Posterior vena cava (tissue), 2 donors: ENCODE results near the gene TMEM217. TPM values are rescaled to one million over a fixed set of nuclear protein-coding genes. Genes with fewer than 3 reads are reported as not detected.

ENCODE experiments used
- DNase-seq: peaks from one replicate; pipeline ENCODE4 v3.0.0-alpha.2; 2020; ENCODE audit warnings: low spot score
- intact Hi-C, 2 donors: fragments of 100-400 bp; cut with DNase I; formaldehyde crosslinking; loops; one replicate each; pipeline versions ENCODE4 v1.14.1 to v1.14.2; 2022 to 2023
- total RNA-seq, 2 donors: library from RNA; stranded (reverse); fragmentation: NEBNext Ultra II Directional; extraction: Animal tissue kit (Norgen Biotek cat#: 25700); gene quantifications; one replicate each; pipeline ENCODE4 v1.2.1, GENCODE V29; 2021
- donor health status: DM: yes; HTN: yes; CAD: no.
- donor health status: DM: yes; HTN: yes; CAD: no.

Gene TMEM217
- total RNA-seq, 2 donors from 2014 or later: 0.56 to 2.0 TPM

DNA sequence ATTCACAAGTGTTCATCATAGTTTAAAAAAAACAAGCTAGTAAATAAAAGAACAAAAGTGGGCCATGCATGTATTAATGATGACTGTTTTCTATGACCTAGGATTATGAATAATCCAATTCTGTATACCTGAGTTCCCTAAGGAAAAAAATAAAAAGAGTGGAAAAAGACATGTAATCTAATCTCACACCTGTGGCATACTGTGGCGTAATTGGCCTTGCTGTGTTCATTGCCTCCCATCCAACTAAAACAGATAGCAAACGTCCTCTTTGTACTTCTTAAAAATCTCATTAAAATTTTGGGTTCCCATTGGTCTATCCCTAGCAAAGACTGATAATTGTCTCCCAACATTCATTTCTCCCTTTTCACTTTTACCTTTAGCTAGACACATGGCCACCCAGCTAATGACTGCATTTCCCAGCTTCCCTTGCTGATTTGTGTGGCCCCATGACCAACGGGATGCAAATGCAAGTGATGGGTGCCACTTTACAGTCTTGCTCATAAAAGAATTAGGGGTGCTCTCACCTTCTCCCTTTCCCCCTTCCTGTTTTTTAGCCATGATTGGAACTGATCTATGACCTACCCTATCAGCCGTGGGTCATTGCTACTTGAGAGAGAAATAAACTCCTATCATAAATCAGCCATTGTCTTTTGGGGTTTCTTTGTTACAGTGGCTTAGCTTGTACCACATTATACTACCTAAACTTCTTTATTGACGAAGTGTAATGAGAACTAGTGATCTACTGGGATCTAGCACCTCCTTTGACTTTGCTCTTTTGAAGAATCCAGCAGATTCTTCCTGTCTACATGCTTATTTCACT is 32.4 kb downstream of the TMEM217 start:
- no peak for DNase-seq
- intact Hi-C loops: no loop called here

DNA sequence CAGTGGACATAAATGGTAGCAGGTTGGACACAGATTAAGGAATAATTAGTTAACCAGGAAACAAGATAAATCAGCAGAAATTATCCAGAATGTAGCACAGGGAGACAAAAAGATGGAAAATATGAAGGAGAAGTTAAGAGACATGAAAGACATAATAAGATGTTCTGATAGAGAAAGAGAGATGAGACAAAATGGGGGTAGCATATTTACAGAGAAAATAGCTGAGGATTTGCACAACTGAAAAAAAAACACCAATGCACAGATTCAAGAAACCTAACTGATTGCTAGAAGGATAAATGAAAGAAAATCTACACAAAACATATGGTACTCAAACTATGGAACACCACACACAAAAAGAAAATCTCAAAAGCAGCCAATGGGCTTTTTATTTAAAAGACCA is 35.0 kb downstream of the TMEM217 start:
- intact Hi-C loops: no loop called here
- DNase-seq: no peak

DNA sequence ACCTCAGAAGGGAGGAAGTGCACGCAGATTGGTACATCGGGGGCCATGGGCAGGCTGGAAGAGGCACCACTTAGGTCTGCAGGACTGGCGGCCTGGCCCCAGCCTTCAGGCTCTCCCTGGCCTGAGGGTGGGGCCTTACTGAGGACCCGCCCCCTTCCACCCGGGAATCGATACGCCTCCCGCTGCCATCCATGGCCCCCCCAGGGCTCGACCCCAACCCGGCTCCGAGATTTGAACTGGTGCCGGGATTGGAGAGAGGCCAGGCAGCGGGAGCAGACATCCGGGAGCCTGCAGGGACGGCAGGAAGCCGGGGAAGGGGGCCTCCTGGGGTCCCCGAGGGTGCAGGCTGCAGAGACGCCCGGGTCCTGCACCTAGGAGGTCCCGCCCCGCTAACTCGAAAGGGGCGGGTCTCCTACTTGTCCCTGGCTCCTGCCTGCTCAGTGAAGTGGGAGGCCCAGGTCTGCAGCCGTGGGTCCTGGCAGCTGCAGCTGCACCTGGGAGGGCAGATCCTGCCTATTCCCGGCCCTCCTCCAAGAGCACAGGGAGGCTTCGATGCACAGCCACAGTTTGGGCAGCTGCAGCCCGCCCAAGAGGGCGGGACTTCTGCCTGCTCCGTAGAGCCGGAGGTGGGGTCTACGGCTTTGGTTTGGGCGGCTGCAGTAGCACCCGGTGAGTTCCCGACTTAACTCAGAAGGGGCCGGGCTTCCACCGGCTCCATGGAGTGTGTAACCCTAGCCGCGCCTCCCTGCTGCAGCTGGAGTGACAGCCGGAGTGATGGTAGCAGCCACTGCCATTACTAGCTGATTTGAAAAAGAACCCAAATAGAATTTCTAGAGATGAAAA is 35.6 kb downstream of the TMEM217 start:
- intact Hi-C loops: no loop called here
- DNase-seq: peak; percentile 88

DNA sequence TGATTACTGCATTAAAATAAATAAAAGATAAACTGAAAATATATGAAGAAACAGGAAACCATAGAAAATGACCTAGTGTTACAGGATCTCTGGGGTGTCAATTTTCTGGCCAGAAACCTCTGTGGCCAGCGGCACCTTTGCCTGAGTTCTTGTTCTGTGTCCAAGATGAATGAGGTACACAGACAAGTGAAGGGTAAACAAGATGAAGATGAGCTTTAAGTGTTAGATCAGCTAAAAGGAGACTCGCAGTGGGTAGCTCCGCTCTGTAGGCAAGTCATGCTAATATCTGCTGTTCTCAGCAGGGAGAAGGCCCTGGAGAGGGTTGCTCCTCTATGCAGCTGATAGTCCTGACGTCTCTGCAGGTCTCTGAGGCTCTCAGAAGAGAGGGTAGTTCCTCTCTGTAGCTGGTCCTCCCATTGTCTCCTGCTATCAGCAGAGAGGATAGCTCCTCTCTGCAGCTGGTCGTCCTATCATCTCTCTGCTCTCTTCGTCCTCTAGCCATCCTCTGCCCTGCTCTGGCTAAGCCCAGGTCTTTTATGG is 36.3 kb downstream of the TMEM217 start:
- DNase-seq: no peak
- intact Hi-C loops: no loop called here

DNA sequence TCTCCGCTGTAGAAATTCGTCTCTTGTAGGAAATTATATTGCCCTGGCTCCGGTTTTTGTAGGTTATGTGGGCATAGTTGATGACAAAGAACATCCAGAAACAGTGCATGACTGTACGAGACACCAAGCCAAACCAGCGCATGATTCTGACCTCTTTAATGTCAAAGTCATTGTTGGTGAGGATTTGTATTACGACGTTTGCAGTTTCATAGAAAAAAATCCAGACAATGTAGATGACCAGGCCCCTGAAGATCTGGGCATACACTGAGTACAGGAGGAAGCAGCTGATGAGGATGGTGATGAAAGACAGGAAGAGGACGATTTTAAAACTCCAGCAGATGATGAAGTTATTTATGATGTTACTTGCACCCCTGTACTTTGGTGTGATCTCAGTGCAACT is 39.4 kb downstream of the TMEM217 start:
- DNase-seq: no peak
- intact Hi-C loops: no loop called here

GRCh38 chr6:37218061-37218460 is 39.9 kb downstream of the TMEM217 start:
- DNase-seq: no peak
- intact Hi-C loops: no loop called here

DNA sequence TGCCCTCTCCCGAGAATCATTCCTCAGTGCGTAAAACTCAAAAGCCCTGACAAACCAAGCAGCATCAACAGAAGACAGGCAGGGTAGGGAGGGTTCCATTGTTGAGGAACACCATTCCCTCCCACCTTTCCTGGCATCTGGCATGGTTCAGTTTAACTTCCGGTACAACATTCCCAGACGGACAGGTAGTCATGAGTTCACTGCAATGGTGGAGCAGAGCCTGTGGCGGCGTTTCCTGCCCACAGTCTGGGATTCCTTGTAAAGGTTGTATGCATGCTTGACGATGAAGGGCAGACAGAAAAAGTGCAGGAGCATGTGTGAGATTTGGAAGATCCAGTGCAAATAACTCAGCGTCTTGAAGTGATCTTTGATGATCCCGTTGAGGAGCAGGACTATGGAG is 45.7 kb downstream of the TMEM217 start:
- DNase-seq: no peak
- intact Hi-C loops: no loop called here

DNA sequence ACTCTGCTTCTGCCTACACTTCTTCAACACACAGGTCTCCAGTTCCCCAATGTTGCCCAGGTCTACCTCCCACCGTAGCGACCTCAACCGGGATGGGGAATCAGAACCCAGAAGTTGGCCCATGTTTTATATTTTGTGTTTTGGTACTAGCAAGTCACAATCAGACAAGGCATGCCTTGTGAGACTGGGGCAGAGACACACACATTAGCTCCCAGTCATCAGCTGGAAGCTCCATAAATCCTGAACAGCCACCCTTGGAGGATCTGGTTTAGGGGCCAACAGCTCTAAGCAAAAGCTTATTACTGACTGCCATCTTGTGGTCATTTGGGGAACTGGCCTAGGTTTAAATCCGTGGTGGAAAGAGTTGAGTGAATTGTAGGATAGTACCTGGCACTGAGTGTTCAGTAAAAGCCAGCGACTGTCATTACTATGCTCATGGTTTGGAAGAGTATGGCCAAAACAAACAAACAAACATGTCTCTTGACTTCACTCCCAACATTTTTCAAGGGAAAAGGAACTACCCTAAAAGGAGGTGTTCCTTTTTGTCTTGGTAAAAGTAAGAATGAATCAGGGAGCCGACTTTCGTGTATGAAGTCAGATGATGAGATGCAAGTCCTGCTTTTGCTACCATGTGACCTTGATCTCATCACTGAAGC is 47.5 kb downstream of the TMEM217 start:
- intact Hi-C loops: no loop called here
- DNase-seq: no peak

DNA sequence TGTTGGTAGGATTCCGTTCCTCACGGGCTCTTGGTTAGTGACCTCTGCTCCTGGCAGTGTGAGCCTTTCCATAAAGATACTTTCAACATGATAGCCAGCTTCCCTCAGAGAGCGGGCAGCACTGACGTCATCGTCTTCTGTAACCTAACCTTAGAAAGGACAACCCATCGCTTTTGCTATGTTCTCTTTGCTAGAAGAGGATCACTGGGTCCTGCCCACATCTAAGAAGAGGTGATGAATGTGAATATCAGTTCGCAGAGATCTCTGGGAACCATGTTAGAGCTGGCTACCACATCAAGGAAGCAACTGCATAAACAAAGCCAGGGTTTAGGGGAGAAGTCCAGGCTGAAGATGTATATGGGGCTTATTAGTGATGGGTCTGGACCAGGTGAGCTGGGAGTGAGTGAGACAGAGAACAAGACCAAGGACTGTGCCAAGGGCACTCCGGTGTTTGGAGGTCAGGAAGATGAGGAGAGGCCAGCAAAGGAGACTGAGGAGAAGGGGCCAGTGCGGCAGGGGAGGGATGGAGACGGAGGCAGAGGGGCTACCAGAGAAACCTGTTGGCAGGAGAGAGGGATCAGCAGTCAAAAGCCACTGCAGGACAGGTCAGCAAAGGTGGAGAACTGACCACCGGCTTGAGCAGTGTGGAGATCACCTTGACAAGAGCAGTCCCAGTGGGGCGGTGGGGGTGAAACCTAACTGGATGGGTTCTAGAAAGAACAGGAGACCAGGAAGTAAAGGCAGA is 48.3 kb downstream of the TMEM217 start:
- intact Hi-C loops: loop anchor here in 1 of 2 donors (5.0 kb wide), 1 partner anchor 37 kb away; the partner anchor contains the start of gene PIM1

DNA sequence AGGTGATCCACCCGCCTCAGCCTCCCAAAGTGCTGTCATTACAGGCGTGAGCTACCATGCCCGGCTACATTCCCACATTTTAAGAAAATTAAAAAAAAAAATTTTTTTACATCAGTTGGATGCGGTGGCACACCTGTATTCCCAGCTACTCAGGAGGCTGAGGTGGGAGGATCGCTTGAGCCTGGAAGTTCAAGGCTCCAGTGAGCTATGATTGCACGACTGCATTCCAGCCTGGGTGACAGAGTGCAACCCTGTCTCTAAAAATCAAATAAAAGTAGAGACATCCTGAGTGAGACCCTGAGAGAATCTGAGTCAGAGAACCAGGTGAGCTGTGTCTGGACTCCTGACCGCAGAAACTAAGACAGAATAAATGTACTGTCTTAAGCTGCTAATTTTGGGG is 49.2 kb downstream of the TMEM217 start:
- intact Hi-C loops: loop anchor here in 1 of 2 donors (5.0 kb wide), 1 partner anchor 36 kb away; the partner anchor contains the start of gene PIM1
- no peak for DNase-seq

More for the DNA sequence above, 48.3 kb downstream of the TMEM217 start:
- no peak for DNase-seq

GRCh38 chr6:37207903-37208456 is 50.0 kb downstream of the TMEM217 start:
- intact Hi-C loops: loop anchor here in 1 of 2 donors (5.0 kb wide), 1 partner anchor 36 kb away; the partner anchor contains the start of gene PIM1
- peak; percentile 94 for DNase-seq

- intact Hi-C loops: loop anchor here in 1 of 2 donors (5.0 kb wide), 1 partner anchor 34 kb away; the partner anchor contains the start of gene PIM1
- no peak for DNase-seq
These were observed 51.3 kb downstream of the TMEM217 start for GRCh38 chr6:37206622-37207021.

GRCh38 chr6:37205997-37206340 is 52.0 kb downstream of the TMEM217 start:
- intact Hi-C loops: loop anchor here in 1 of 2 donors (5.0 kb wide), 1 partner anchor 34 kb away; the partner anchor contains the start of gene PIM1

GRCh38 chr6:37205175-37205996 is 52.6 kb downstream of the TMEM217 start:
- intact Hi-C loops: loop anchor here in 1 of 2 donors (5.0 kb wide), 1 partner anchor 33 kb away; the partner anchor contains the start of gene PIM1
- no peak for DNase-seq

More at GRCh38 chr6:37205997-37206340, 52.0 kb downstream of the TMEM217 start:
- DNase-seq: no peak

GRCh38 chr6:37204014-37204751 is 53.8 kb downstream of the TMEM217 start:
- intact Hi-C loops: no loop called here
- DNase-seq: no peak

DNA sequence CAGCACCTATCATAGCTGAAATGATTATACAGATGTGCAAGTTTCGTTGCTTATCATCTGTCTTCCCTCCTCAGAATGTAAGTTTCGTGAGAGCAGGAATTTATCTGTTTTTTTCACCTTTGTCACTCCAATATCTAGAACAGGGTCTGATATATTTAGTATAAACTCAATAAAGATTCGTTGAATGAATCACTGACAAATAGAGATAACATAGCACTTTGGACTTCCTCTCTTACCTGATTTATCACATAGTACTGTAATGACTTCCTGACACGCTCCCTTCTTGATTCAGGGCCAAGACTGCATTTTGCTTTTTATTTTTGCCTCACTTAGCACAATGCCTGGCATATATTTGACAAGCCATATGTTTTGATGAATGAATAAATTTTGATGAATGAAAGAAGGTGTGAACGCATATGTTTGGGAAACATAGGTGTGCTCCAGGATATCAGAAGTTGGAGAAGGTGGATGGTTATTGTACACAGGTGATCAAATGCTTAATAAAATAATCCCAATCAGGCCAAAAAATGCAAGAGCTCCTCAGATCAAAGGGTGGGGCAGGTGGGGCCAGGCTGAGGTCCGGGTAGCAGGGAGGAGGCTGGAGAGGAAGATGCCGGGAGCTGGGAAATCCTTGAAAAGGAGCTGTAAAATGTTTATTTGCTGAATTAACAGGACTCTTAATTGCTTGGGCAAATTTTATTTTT is 55.0 kb downstream of the TMEM217 start:
- DNase-seq: no peak
- intact Hi-C loops: no loop called here
